Measurements from ENCODE around the gene KCNMA1. TPM values are rescaled to one million over a fixed set of nuclear protein-coding genes. Genes with fewer than 3 reads are reported as not detected.

The KCNMA1 gene
- polyA plus RNA-seq, 1 donor from 2014 or later, result 60.8 TPM

DNA sequence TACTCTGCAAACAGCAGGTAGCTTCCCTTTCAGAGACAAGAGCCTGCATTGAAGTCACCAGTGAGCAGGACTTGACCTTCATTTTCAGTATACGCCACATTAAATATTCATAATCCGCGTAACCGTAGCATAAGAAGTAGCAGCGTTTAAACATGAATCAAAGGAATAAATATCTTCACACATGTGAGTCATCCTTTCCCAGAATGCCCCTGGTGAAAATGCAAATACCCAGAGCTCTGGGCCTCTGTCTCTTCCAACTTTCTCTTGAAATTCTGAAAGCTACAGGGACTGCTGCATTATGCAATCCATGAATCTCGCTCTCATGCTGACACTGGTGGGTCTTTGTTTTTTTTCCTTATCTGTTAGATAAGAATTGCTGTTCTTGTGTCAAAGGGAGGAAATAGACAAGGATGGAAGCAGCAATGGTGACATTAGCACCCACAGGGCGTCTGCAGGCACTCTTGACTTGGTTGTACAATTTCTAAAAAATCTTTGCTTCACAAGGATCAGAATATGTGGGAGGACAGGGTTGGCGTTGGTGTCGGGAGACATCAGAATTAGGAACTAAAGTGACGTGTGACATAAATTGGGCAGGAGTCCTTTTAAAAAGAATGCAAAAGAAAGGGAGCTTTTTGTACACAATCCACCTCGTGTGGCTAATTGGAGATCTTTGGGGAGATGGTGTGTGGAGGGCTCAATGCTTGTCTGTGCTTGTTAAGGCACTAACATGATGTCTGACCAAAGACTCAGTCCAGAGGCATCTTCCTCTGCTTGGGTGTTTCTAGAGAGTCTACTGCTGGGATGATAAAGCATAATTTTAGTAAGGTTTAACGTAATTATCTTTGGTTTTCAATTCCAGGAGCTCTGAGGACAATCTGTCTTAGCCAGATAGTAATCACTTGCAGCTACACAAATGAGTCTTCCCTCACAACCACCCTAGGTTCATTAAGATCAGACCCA lies 390.3 kb downstream of the KCNMA1 start:
- H3K27ac ChIP-seq (ENCODE audit: low read length), result peak overlapping the region; percentile 74
- H3K9me2 ChIP-seq (ENCODE audit: insufficient read depth, low read length), result no peaks in the 10 kb centered on the region
- H3K9me3 ChIP-seq (ENCODE audit: low read length), result no peaks in the 10 kb centered on the region
- H3K27me3 ChIP-seq (ENCODE audit: insufficient read depth, low read depth, low read length), result no peaks in the 10 kb centered on the region
- H3F3A ChIP-seq (ENCODE audit: insufficient read depth, low read length, poor library complexity, severe bottlenecking), result peaks cover 6% of the 10 kb centered on the region
- H3K4me3 ChIP-seq (ENCODE audit: low read length), result peak overlapping the region; percentile 12
- H3K9ac ChIP-seq (ENCODE audit: low read length), result peak overlapping the region; percentile 20
- no peak overlapping the region for H3K4me2 ChIP-seq (ENCODE audit: low read length)
- H2AFZ ChIP-seq (ENCODE audit: low read depth, low read length), result no peak overlapping the region
- no peaks in the 10 kb centered on the region for H3K79me2 ChIP-seq (replicated peaks; ENCODE audit: insufficient read depth, low read length)
- H4K20me1 ChIP-seq (ENCODE audit: insufficient read depth), result no peaks in the 10 kb centered on the region
- no peaks in the 10 kb centered on the region for H3K36me3 ChIP-seq (ENCODE audit: insufficient read depth, low read length)
- TF ChIP-seq EZH2 (IDR thresholded peaks at IDR 0.05; ENCODE audit: borderline replicate concordance, insufficient read depth, low read length, poor library complexity, severe bottlenecking), result no peak
- TF ChIP-seq SMC3 (conservative IDR thresholded peaks at IDR 0.05; ENCODE audit: poor library complexity), result no peak
- no peak for TF ChIP-seq RAD21 (conservative IDR thresholded peaks at IDR 0.05)
- TF ChIP-seq, protein P1, sequence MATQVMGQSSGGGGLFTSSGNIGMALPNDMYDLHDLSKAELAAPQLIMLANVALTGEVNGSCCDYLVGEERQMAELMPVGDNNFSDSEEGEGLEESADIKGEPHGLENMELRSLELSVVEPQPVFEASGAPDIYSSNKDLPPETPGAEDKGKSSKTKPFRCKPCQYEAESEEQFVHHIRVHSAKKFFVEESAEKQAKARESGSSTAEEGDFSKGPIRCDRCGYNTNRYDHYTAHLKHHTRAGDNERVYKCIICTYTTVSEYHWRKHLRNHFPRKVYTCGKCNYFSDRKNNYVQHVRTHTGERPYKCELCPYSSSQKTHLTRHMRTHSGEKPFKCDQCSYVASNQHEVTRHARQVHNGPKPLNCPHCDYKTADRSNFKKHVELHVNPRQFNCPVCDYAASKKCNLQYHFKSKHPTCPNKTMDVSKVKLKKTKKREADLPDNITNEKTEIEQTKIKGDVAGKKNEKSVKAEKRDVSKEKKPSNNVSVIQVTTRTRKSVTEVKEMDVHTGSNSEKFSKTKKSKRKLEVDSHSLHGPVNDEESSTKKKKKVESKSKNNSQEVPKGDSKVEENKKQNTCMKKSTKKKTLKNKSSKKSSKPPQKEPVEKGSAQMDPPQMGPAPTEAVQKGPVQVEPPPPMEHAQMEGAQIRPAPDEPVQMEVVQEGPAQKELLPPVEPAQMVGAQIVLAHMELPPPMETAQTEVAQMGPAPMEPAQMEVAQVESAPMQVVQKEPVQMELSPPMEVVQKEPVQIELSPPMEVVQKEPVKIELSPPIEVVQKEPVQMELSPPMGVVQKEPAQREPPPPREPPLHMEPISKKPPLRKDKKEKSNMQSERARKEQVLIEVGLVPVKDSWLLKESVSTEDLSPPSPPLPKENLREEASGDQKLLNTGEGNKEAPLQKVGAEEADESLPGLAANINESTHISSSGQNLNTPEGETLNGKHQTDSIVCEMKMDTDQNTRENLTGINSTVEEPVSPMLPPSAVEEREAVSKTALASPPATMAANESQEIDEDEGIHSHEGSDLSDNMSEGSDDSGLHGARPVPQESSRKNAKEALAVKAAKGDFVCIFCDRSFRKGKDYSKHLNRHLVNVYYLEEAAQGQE (IDR thresholded peaks at IDR 0.05; ENCODE audit: borderline replicate concordance), result no peak
- TF ChIP-seq TAF1 (IDR thresholded peaks at IDR 0.05; ENCODE audit: low read depth), result no peak
- no peak for TF ChIP-seq POLR2AphosphoS5 (IDR thresholded peaks at IDR 0.05)
- no peak for TF ChIP-seq MXI1 (conservative IDR thresholded peaks at IDR 0.05; ENCODE audit: poor library complexity, severe bottlenecking)
- TF ChIP-seq, protein P2, sequence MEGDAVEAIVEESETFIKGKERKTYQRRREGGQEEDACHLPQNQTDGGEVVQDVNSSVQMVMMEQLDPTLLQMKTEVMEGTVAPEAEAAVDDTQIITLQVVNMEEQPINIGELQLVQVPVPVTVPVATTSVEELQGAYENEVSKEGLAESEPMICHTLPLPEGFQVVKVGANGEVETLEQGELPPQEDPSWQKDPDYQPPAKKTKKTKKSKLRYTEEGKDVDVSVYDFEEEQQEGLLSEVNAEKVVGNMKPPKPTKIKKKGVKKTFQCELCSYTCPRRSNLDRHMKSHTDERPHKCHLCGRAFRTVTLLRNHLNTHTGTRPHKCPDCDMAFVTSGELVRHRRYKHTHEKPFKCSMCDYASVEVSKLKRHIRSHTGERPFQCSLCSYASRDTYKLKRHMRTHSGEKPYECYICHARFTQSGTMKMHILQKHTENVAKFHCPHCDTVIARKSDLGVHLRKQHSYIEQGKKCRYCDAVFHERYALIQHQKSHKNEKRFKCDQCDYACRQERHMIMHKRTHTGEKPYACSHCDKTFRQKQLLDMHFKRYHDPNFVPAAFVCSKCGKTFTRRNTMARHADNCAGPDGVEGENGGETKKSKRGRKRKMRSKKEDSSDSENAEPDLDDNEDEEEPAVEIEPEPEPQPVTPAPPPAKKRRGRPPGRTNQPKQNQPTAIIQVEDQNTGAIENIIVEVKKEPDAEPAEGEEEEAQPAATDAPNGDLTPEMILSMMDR (IDR thresholded peaks at IDR 0.05; ENCODE audit: poor library complexity, severe bottlenecking), result no peak
- TF ChIP-seq EP300 (conservative IDR thresholded peaks at IDR 0.05; ENCODE audit: poor library complexity, severe bottlenecking), result no peak

DNA sequence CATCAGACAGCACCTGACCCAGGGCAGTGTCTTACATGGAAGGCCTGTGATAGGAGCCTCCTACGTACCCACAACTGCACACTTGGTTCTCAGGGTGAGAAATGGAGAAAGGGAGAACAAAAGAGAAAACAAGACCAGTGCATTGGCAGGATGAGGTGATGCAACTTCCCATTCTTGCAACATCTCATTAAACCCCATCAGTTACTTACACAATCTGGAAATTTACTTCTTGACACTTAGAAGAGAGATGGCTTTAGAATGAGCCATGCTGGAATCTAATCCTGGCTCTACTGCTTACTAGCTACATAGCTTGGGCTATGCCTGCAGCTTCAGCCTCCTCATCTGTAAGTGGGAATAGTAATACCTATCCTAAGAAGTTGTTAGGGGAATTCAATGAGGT lies 391.7 kb downstream of the KCNMA1 start:
- no peak overlapping the region for H2AFZ ChIP-seq (ENCODE audit: low read depth, low read length)
- H3K4me2 ChIP-seq (ENCODE audit: low read length), result no peak overlapping the region
- H3K4me3 ChIP-seq (ENCODE audit: low read length), result no peak overlapping the region
- no peaks in the 10 kb centered on the region for H3K9me2 ChIP-seq (ENCODE audit: insufficient read depth, low read length)
- no peaks in the 10 kb centered on the region for H4K20me1 ChIP-seq (ENCODE audit: insufficient read depth)
- H3K9me3 ChIP-seq (ENCODE audit: low read length), result no peaks in the 10 kb centered on the region
- H3F3A ChIP-seq (ENCODE audit: insufficient read depth, low read length, poor library complexity, severe bottlenecking), result peaks cover 6% of the 10 kb centered on the region
- H3K36me3 ChIP-seq (ENCODE audit: insufficient read depth, low read length), result no peaks in the 10 kb centered on the region
- H3K9ac ChIP-seq (ENCODE audit: low read length), result no peak overlapping the region
- no peaks in the 10 kb centered on the region for H3K79me2 ChIP-seq (replicated peaks; ENCODE audit: insufficient read depth, low read length)
- H3K27ac ChIP-seq (ENCODE audit: low read length), result peak overlapping the region; percentile 74
- H3K27me3 ChIP-seq (ENCODE audit: insufficient read depth, low read depth, low read length), result no peaks in the 10 kb centered on the region
- TF ChIP-seq POLR2AphosphoS5 (IDR thresholded peaks at IDR 0.05), result no peak
- no peak for TF ChIP-seq MXI1 (conservative IDR thresholded peaks at IDR 0.05; ENCODE audit: poor library complexity, severe bottlenecking)
- TF ChIP-seq, protein P2 (IDR thresholded peaks at IDR 0.05; ENCODE audit: poor library complexity, severe bottlenecking), result no peak
- TF ChIP-seq EP300 (conservative IDR thresholded peaks at IDR 0.05; ENCODE audit: poor library complexity, severe bottlenecking), result no peak
- TF ChIP-seq SMC3 (conservative IDR thresholded peaks at IDR 0.05; ENCODE audit: poor library complexity), result no peak
- TF ChIP-seq RAD21 (conservative IDR thresholded peaks at IDR 0.05), result no peak
- TF ChIP-seq EZH2 (IDR thresholded peaks at IDR 0.05; ENCODE audit: borderline replicate concordance, insufficient read depth, low read length, poor library complexity, severe bottlenecking), result no peak
- TF ChIP-seq TAF1 (IDR thresholded peaks at IDR 0.05; ENCODE audit: low read depth), result no peak
- TF ChIP-seq, protein P1 (IDR thresholded peaks at IDR 0.05; ENCODE audit: borderline replicate concordance), result no peak

Measured in neural cell (in vitro differentiated cells).